Measurements from ENCODE around the gene SLC36A4. TPM values are rescaled to one million over a fixed set of nuclear protein-coding genes. Genes with fewer than 3 reads are reported as not detected.

The SLC36A4 gene
- total and polyA plus RNA-seq, 9 of the 15 experiments (the other 6 are each of a cell fraction or from before 2014, with no cell fraction given) = 1.4 to 8.0 (median 5.4) TPM

DNA sequence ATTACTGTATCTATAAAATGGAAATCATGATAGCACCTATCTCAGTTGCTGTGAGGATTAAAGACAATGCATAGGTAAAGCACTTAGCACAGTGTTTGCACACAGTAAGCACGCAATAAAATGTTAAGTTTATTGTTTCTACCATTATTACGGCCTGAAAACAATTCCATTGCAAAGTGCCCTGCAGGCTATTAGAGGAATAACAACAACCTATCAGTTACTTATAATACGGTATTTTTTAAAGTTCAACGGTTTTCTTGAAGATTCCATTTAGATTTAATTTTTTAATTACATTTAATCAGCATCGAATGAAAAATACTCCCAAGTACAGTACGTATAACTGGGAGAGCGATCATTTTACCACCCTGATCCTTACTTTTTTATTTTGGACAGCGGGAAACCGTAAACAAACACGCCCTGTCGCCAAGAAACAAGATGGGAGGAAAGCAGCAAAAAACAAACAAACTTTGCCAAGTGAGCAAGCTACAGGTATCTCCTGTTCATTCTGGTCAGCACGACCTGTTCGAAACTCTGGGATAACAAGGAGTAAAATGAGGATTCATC is 893 bp downstream of the SLC36A4 start:
- Histone ChIP-seq H3K4me1 (replicated peaks in 1 of 2; ENCODE audit: control insufficient read depth in 2 of 2, insufficient read depth in 2 of 2, low read length in 2 of 2) (peaks cover 0 to 13% of the 10 kb centered on the region in 2 experiments; a peak in 3 of 5 replicates), H3K79me2 (ENCODE audit: control insufficient read depth, insufficient read depth, low read length) (peaks cover 6% of the 10 kb centered on the region), H4K20me1 (replicated peaks; ENCODE audit: control insufficient read depth, insufficient read depth, low read length) (no peaks in the 10 kb centered on the region), H3K9me3 (replicated peaks; ENCODE audit: control insufficient read depth, insufficient read depth, low read depth, low read length) (no peaks in the 10 kb centered on the region), H3K4me2 (ENCODE audit: insufficient read depth, low read length) (peak overlapping the region; percentile 74), H3K27me3 (ENCODE audit: control insufficient read depth in 2 of 2, insufficient read depth in 2 of 2, low read length in 2 of 2) (no peaks in the 10 kb centered on the region), H3K9me1 (ENCODE audit: control insufficient read depth, insufficient read depth, low read length) (no peaks in the 10 kb centered on the region), H2AFZ (ENCODE audit: low read depth, low read length) (peak overlapping the region; percentile 84), H3K4me3 (peak overlapping the region; percentile 61), H3K36me3 (ENCODE audit: control insufficient read depth, insufficient read depth, low read length) (no peaks in the 10 kb centered on the region), H3K9ac (ENCODE audit: insufficient read depth in 1 of 2, low read depth in 2 of 2, low read length in 2 of 2) (peak overlapping the region; percentile 69 to 70), H3K27ac (ENCODE audit: extremely low read depth, low read depth, low read length) (peak overlapping the region; percentile 80)
- BruUV-seq (replicated peaks) = TSS peak; percentile 74
- WGBS (ENCODE audit: insufficient coverage, low coverage, missing lambda C conversion rate) = 4% methylated on average over 13 of the region's 13 CpGs
- in situ Hi-C loops (cut with MboI) = no loop called here
- intact Hi-C loops (cut with micrococcal nuclease) = no loop called here
- DNase-seq (ENCODE audit: extremely low read depth in 1 of 4, low spot score in 3 of 4) = peak in 2 of 4 experiments; percentile 10 to 12
- FAIRE-seq = peak; percentile 56
- ATAC-seq = peak; percentile 16
- POLR2A ChIA-PET = interaction anchor here (0.6 to 0.7 kb wide), 2 partner anchors 14 to 591 kb away, joined by 3 to 4 read pairs; no protein-coding TSS in a partner anchor
- CTCF ChIA-PET (ENCODE audit: low intra/inter-chr PET ratio) = no interaction called here
- TF ChIP-seq, protein P1, sequence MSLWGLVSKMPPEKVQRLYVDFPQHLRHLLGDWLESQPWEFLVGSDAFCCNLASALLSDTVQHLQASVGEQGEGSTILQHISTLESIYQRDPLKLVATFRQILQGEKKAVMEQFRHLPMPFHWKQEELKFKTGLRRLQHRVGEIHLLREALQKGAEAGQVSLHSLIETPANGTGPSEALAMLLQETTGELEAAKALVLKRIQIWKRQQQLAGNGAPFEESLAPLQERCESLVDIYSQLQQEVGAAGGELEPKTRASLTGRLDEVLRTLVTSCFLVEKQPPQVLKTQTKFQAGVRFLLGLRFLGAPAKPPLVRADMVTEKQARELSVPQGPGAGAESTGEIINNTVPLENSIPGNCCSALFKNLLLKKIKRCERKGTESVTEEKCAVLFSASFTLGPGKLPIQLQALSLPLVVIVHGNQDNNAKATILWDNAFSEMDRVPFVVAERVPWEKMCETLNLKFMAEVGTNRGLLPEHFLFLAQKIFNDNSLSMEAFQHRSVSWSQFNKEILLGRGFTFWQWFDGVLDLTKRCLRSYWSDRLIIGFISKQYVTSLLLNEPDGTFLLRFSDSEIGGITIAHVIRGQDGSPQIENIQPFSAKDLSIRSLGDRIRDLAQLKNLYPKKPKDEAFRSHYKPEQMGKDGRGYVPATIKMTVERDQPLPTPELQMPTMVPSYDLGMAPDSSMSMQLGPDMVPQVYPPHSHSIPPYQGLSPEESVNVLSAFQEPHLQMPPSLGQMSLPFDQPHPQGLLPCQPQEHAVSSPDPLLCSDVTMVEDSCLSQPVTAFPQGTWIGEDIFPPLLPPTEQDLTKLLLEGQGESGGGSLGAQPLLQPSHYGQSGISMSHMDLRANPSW (CRISPR knock-in tag; IDR thresholded peaks at IDR 0.05) = no peak
- TF ChIP-seq, protein P2, sequence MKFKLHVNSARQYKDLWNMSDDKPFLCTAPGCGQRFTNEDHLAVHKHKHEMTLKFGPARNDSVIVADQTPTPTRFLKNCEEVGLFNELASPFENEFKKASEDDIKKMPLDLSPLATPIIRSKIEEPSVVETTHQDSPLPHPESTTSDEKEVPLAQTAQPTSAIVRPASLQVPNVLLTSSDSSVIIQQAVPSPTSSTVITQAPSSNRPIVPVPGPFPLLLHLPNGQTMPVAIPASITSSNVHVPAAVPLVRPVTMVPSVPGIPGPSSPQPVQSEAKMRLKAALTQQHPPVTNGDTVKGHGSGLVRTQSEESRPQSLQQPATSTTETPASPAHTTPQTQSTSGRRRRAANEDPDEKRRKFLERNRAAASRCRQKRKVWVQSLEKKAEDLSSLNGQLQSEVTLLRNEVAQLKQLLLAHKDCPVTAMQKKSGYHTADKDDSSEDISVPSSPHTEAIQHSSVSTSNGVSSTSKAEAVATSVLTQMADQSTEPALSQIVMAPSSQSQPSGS (CRISPR knock-in tag; IDR thresholded peaks at IDR 0.05) = no peak
- TF ChIP-seq, protein P3, sequence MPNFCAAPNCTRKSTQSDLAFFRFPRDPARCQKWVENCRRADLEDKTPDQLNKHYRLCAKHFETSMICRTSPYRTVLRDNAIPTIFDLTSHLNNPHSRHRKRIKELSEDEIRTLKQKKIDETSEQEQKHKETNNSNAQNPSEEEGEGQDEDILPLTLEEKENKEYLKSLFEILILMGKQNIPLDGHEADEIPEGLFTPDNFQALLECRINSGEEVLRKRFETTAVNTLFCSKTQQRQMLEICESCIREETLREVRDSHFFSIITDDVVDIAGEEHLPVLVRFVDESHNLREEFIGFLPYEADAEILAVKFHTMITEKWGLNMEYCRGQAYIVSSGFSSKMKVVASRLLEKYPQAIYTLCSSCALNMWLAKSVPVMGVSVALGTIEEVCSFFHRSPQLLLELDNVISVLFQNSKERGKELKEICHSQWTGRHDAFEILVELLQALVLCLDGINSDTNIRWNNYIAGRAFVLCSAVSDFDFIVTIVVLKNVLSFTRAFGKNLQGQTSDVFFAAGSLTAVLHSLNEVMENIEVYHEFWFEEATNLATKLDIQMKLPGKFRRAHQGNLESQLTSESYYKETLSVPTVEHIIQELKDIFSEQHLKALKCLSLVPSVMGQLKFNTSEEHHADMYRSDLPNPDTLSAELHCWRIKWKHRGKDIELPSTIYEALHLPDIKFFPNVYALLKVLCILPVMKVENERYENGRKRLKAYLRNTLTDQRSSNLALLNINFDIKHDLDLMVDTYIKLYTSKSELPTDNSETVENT (CRISPR knock-in tag; IDR thresholded peaks at IDR 0.05) = no peak
- TF ChIP-seq FOS (IDR thresholded peaks at IDR 0.05; ENCODE audit: extremely low read depth, insufficient read length) = no peak
- TF ChIP-seq, protein P4, sequence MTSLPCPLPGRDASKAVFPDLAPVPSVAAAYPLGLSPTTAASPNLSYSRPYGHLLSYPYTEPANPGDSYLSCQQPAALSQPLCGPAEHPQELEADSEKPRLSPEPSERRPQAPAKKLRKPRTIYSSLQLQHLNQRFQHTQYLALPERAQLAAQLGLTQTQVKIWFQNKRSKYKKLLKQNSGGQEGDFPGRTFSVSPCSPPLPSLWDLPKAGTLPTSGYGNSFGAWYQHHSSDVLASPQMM (CRISPR knock-in tag; IDR thresholded peaks at IDR 0.05) = no peak
- peak; percentile 46 for TF ChIP-seq RFX1 (IDR thresholded peaks at IDR 0.05)
- 0 out of 2 replicates have a peak, but pooled peaks have one; percentile 21 for TF ChIP-seq FOXM1 (IDR thresholded peaks at IDR 0.05; ENCODE audit: low read depth)
- TF ChIP-seq FOXM1 (CRISPR knock-in tag; IDR thresholded peaks at IDR 0.05; ENCODE audit: low read depth) = no peak
- no peak for TF ChIP-seq NFE2L1 (tag; IDR thresholded peaks at IDR 0.05; ENCODE audit: borderline replicate concordance, low read depth)
- peak; percentile 32 to 61; a peak in 2 of 4 replicates for TF ChIP-seq FOXK2 (conservative IDR thresholded peaks at IDR 0.05 in 1 of 2, IDR thresholded peaks at IDR 0.05 in 1 of 2; ENCODE audit: low read depth in 2 of 2)
- TF ChIP-seq ZNF316 (IDR thresholded peaks at IDR 0.05) = no peak
- no peak for TF ChIP-seq SRSF3 (IDR thresholded peaks at IDR 0.05; ENCODE audit: insufficient read depth, low read length)
- TF ChIP-seq HOXB6 (CRISPR knock-in tag; IDR thresholded peaks at IDR 0.05; ENCODE audit: borderline replicate concordance) = no peak
- no peak for TF ChIP-seq ZNF778 (CRISPR knock-in tag; IDR thresholded peaks at IDR 0.05)
- no peak for TF ChIP-seq CHD2 (IDR thresholded peaks at IDR 0.05; ENCODE audit: low read depth, low read length)
